IMR-90 (cell line): ENCODE data around the gene ZDHHC7. TPM values are rescaled to one million over a fixed set of nuclear protein-coding genes. Genes with fewer than 3 reads are reported as not detected.

Experiments
- ATAC-seq: fragments of 200-7000 bp; cut with Tn5 transposase; 2 replicates; pipeline ENCODE4 v1.9.1; 2020; ENCODE audit warnings: low read depth, mild to moderate bottlenecking, moderate library complexity
- BruUV-seq: library from RNA; stranded (reverse); fragments of 400-500 nt; replicated peaks from 2 replicates; lab custom pipeline; 2021; lab: Mats Ljungman, UMichigan
- CTCF ChIA-PET: fragments of 300-600 bp; formaldehyde crosslinking; extraction: SDS; loops from one replicate; lab custom pipeline; 2021; ENCODE audit warnings: antibody characterized with exemption; lab: Yijun Ruan, JAX
- POLR2A ChIA-PET: fragments of 300-600 bp; sonication (Branson Sonifier 250); formaldehyde crosslinking; loops from one replicate; lab custom pipeline; 2022; ENCODE audit warnings: antibody characterized with exemption; ENCODE audit not compliant: unreplicated experiment; lab: Charles Lee
- DNase-seq: peaks from one replicate; pipeline ENCODE4 v3.0.0; 2013
- H2AFZ ChIP-seq: replicated peaks from 2 replicates; pipeline ENCODE3; 2013; ENCODE audit warnings: low read length, mild to moderate bottlenecking; ENCODE audit not compliant: poor library complexity
- H2AK5ac ChIP-seq: 2 replicates; pipeline ENCODE4 v1.6.1; 2013; ENCODE audit warnings: low read depth, low read length, inconsistent platforms
- H2AK9ac ChIP-seq: replicated peaks from 2 replicates; pipeline ENCODE3; 2013; ENCODE audit warnings: mild to moderate bottlenecking, low read depth, low read length, moderate library complexity; ENCODE audit not compliant: poor library complexity
- H2BK120ac ChIP-seq: 2 replicates; pipeline ENCODE4 v1.6.1; 2013; ENCODE audit warnings: low read depth, low read length, inconsistent platforms
- H2BK15ac ChIP-seq: 3 replicates; pipeline ENCODE4 v1.6.1; 2013; ENCODE audit warnings: low read depth, low read length, inconsistent platforms
- H2BK20ac ChIP-seq: 2 replicates; pipeline ENCODE4 v1.6.1; 2013; ENCODE audit warnings: low read depth, mild to moderate bottlenecking, inconsistent platforms, low read length, moderate library complexity
- H2BK5ac ChIP-seq: 2 replicates; pipeline ENCODE4 v1.6.1; 2013; ENCODE audit warnings: mild to moderate bottlenecking, low read depth, low read length, inconsistent platforms; ENCODE audit not compliant: poor library complexity, severe bottlenecking
- H3K14ac ChIP-seq: replicated peaks from 2 replicates; pipeline ENCODE4 v1.6.1; 2013; ENCODE audit warnings: low read depth, low read length, inconsistent platforms
- H3K18ac ChIP-seq: 2 replicates; pipeline ENCODE4 v1.6.1; 2013; ENCODE audit warnings: low read depth, low read length, control low read depth
- H3K23ac ChIP-seq: 2 replicates; pipeline ENCODE4 v1.6.1; 2013; ENCODE audit warnings: low read depth, low read length, inconsistent platforms
- H3K27ac ChIP-seq: 2 replicates; pipeline ENCODE4 v1.5.1; 2013; ENCODE audit warnings: mild to moderate bottlenecking, control low read depth, low read length; ENCODE audit not compliant: insufficient read depth
- H3K27me3 ChIP-seq: 2 replicates; pipeline ENCODE4 v1.6.1; 2013; ENCODE audit warnings: low read length; ENCODE audit not compliant: control insufficient read depth, insufficient read depth
- H3K36me3 ChIP-seq: 2 replicates; pipeline ENCODE4 v1.6.1; 2013; ENCODE audit warnings: low read length, mixed read lengths; ENCODE audit not compliant: control insufficient read depth, insufficient read depth
- H3K4ac ChIP-seq: 2 replicates; pipeline ENCODE4 v1.6.1; 2013; ENCODE audit warnings: low read depth, low read length, inconsistent platforms
- H3K4me1 ChIP-seq: 2 replicates; pipeline ENCODE4 v1.6.1; 2013; ENCODE audit warnings: low read length, mixed read lengths; ENCODE audit not compliant: control insufficient read depth, insufficient read depth
- H3K4me2 ChIP-seq: 2 replicates; pipeline ENCODE4 v1.6.1; 2013; ENCODE audit warnings: low read depth, mild to moderate bottlenecking, control low read depth, low read length, moderate library complexity
- H3K4me3 ChIP-seq: 2 replicates; pipeline ENCODE4 v1.5.1; 2013; ENCODE audit warnings: low read depth, mild to moderate bottlenecking, control low read depth, low read length, moderate library complexity; ENCODE audit not compliant: insufficient read depth
- H3K56ac ChIP-seq: 2 replicates; pipeline ENCODE4 v1.6.1; 2013; ENCODE audit warnings: low read length, inconsistent platforms; ENCODE audit not compliant: insufficient read depth; ENCODE audit errors: extremely low read depth
- H3K79me1 ChIP-seq, 2 experiments: 2 replicates each; pipeline ENCODE4 v1.6.1; 2013; ENCODE audit warnings: low read length in 2 of 2, inconsistent platforms in 1 of 2, low read depth in 1 of 2
- H3K9ac ChIP-seq: 2 replicates; pipeline ENCODE4 v1.6.1; 2013; ENCODE audit warnings: low read depth, low read length, control low read depth
- H3K9me1 ChIP-seq: 2 replicates; pipeline ENCODE4 v1.6.1; 2013; ENCODE audit warnings: low read length, inconsistent platforms; ENCODE audit not compliant: insufficient read depth
- H3K9me3 ChIP-seq: 2 replicates; pipeline ENCODE4 v1.6.1; 2013; ENCODE audit warnings: low read length; ENCODE audit not compliant: control insufficient read depth, insufficient read depth
- H4K20me1 ChIP-seq: 2 replicates; pipeline ENCODE4 v1.6.1; 2013; ENCODE audit warnings: low read length, inconsistent platforms; ENCODE audit not compliant: insufficient read depth
- H4K5ac ChIP-seq: 2 replicates; pipeline ENCODE4 v1.6.1; 2013; ENCODE audit warnings: mild to moderate bottlenecking, low read depth, low read length, control low read depth
- H4K8ac ChIP-seq, 2 experiments: 2 replicates each; pipeline ENCODE4 v1.6.1; 2013; ENCODE audit warnings: low read depth in 2 of 2, low read length in 2 of 2, control low read depth in 1 of 2, inconsistent platforms in 1 of 2
- H4K91ac ChIP-seq: 2 replicates; pipeline ENCODE4 v1.6.1; 2013; ENCODE audit warnings: low read depth, low read length, inconsistent platforms; ENCODE audit not compliant: insufficient read depth
- MAFK ChIP-seq: IDR thresholded peaks from 2 replicates; pipeline ENCODE4 v1.6.1; 2012; ENCODE audit warnings: low read depth, low read length, improper control_type of control experiment
- MXI1 ChIP-seq: IDR thresholded peaks from 2 replicates; pipeline ENCODE4 v1.6.1; 2012; ENCODE audit warnings: low read depth, mild to moderate bottlenecking, low read length, moderate library complexity, borderline replicate concordance
- WGBS, 2 experiments: methylation state at CpG; one replicate each; pipeline versions ENCODE4 v1.1.5 to v1.1.7; 2013; ENCODE audit warnings: missing lambda C conversion rate in 2 of 2; ENCODE audit not compliant: insufficient read length in 1 of 2; ENCODE audit errors: extremely low coverage in 2 of 2; 5-methylcytosine and 5-hydroxymethylcytosine counted together
- dilution Hi-C: fragments of 300-500 bp; cut with HindIII; formaldehyde crosslinking; loops from one replicate; pipeline ENCODE4 v1.14.3; 2018; ENCODE audit warnings: low sequenced_read_pairs; ENCODE audit not compliant: unreplicated experiment
- in situ Hi-C: fragments of 300-500 bp; cut with MboI; formaldehyde crosslinking; loops from 3 replicates; pipeline ENCODE4 v1.14.3; 2019; ENCODE audit warnings: low sequenced_read_pairs, inconsistent platforms, mixed read lengths
- intact Hi-C: fragments of 100-400 bp; cut with micrococcal nuclease; formaldehyde crosslinking; loops from 2 replicates; pipeline ENCODE4 v1.10.0; 2022
- polyA plus RNA-seq, 3 experiments: library from polyadenylated mRNA; depleted of rRNA; stranded (reverse); fragments of >200 nt; gene quantifications; 2 replicates each; pipeline ENCODE4 v1.2.3, GENCODE V29; 2012; ENCODE audit warnings: low replicate concordance in 1 of 3
- total RNA-seq: library from RNA; depleted of rRNA; stranded (reverse); fragments of >200 nt; gene quantifications from 2 replicates; pipeline ENCODE4 v1.2.3, GENCODE V29; 2012
- TF ChIP-seq, protein P1 (sequence below): fragments of 150-350 bp; IDR thresholded peaks from 2 replicates; pipeline ENCODE4 v1.6.1; 2016; ENCODE audit warnings: low read depth, mild to moderate bottlenecking, low read length, moderate library complexity, borderline replicate concordance

Gene ZDHHC7
- total and polyA plus RNA-seq, 2 of the 4 experiments (the other 2 are of a cell fraction) = 80.1 to 97.1 TPM

DNA sequence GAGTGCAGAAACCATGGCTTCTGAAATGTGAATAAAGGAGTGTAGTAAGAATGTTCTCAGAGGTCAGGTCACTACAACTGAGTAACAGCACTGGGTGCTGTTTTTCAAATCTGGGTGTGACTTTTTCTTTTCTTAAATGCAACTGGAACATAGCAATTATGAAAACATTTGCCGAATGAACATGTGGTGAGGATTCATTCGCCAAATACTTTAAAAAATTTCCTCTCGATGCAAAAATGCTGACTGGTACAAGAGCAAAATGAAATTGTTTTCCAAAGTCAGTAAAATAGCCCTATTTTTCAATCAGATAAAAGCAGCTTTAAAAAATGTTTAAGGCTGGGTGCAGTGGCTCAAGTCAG lies 18.6 kb downstream of the ZDHHC7 start:
- Histone ChIP-seq H4K5ac (peak overlapping the region; percentile 62), H3K4me3 (no peak overlapping the region), H3K9ac (0 out of 2 replicates have a peak overlapping the region, but pooled peaks have one; percentile 6), H3K36me3 (peaks cover 44% of the 10 kb centered on the region), H3K18ac (peak overlapping the region; percentile 51), H3K14ac (peak overlapping the region; percentile 68; the same call in 1 of the 2 replicates), H4K20me1 (no peaks in the 10 kb centered on the region; the same call in 1 of the 2 replicates), H3K79me1 (peaks cover 42 to 71% of the 10 kb centered on the region in 2 experiments), H3K23ac (peak overlapping the region; percentile 67; the same call in 1 of the 2 replicates), H2AFZ (no peak overlapping the region), H2BK20ac (peak overlapping the region; percentile 62), H2BK15ac (peak overlapping the region; percentile 51; the same call in 1 of the 3 replicates), H3K4me2 (no peak overlapping the region), H3K4ac (peak overlapping the region; percentile 98), H4K8ac (peak overlapping the region in 1 of 2 experiments; percentile 80; a peak in 3 of 4 replicates), H3K56ac (no peak overlapping the region), H3K9me3 (no peaks in the 10 kb centered on the region), H3K4me1 (peaks cover 34% of the 10 kb centered on the region), H2BK120ac (peak overlapping the region; percentile 81; the same call in 1 of the 2 replicates), H2AK9ac (no peak overlapping the region), H4K91ac (peak overlapping the region; percentile 46), H2BK5ac (peak overlapping the region; percentile 98), H3K27ac (peak overlapping the region; percentile 98; the same call in 1 of the 2 replicates), H2AK5ac (peak overlapping the region; percentile 71), H3K9me1 (peaks cover 22% of the 10 kb centered on the region), H3K27me3 (no peaks in the 10 kb centered on the region)
- ChIA-PET CTCF (no interaction called here), POLR2A (no interaction called here)
- WGBS, 2 experiments = no CpG with 5 or more reads among the region's 3 CpGs
- dilution Hi-C loops (no loop called here), in situ Hi-C loops (no loop called here), intact Hi-C loops (no loop called here)
- no TSS peak for BruUV-seq
- DNase-seq (no peak), ATAC-seq (no peak)
- TF ChIP-seq, protein P1, sequence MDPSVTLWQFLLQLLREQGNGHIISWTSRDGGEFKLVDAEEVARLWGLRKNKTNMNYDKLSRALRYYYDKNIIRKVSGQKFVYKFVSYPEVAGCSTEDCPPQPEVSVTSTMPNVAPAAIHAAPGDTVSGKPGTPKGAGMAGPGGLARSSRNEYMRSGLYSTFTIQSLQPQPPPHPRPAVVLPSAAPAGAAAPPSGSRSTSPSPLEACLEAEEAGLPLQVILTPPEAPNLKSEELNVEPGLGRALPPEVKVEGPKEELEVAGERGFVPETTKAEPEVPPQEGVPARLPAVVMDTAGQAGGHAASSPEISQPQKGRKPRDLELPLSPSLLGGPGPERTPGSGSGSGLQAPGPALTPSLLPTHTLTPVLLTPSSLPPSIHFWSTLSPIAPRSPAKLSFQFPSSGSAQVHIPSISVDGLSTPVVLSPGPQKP = no peak
- TF ChIP-seq MAFK (peak; percentile 72), MXI1 (no peak)
